Keratinocyte (primary cell): ENCODE measurements around the gene TMEFF2.

Experiments
- EZH2 ChIP-seq: IDR thresholded peaks from one replicate; pipeline ENCODE4 v1.6.1; 2012; ENCODE audit warnings: inconsistent platforms, mild to moderate bottlenecking, low read length, moderate library complexity
- TF ChIP-seq, protein P1 (sequence below), 3 experiments: IDR thresholded peaks in 1 of 3; conservative IDR thresholded peaks in 1 of 3; optimal IDR thresholded peaks in 1 of 3; 2 replicates in 2 of 3; 3 replicates in 1 of 3; pipeline versions ENCODE3 to v1.5.1; 2011; ENCODE audit warnings: low read length in 3 of 3, mild to moderate bottlenecking in 3 of 3, moderate library complexity in 2 of 3, control low read depth in 1 of 3, inconsistent platforms in 1 of 3; ENCODE audit not compliant: insufficient read depth in 2 of 3; ENCODE audit errors: extremely low read depth in 1 of 3

- TF ChIP-seq, protein P1, sequence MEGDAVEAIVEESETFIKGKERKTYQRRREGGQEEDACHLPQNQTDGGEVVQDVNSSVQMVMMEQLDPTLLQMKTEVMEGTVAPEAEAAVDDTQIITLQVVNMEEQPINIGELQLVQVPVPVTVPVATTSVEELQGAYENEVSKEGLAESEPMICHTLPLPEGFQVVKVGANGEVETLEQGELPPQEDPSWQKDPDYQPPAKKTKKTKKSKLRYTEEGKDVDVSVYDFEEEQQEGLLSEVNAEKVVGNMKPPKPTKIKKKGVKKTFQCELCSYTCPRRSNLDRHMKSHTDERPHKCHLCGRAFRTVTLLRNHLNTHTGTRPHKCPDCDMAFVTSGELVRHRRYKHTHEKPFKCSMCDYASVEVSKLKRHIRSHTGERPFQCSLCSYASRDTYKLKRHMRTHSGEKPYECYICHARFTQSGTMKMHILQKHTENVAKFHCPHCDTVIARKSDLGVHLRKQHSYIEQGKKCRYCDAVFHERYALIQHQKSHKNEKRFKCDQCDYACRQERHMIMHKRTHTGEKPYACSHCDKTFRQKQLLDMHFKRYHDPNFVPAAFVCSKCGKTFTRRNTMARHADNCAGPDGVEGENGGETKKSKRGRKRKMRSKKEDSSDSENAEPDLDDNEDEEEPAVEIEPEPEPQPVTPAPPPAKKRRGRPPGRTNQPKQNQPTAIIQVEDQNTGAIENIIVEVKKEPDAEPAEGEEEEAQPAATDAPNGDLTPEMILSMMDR (optimal IDR thresholded peaks at IDR 0.05 in 1 of 3, IDR thresholded peaks at IDR 0.05 in 1 of 3, conservative IDR thresholded peaks at IDR 0.05 in 1 of 3; ENCODE audit: extremely low read depth in 1 of 3, insufficient read depth in 2 of 3, low read length in 3 of 3) = no peak
- no peak for TF ChIP-seq EZH2
Observed at GRCh38 chr2:191954451-191954850, 240.3 kb downstream of the TMEFF2 start.
